ENCODE data around the gene PTPRT. TPM values are rescaled to one million over a fixed set of nuclear protein-coding genes. Genes with fewer than 3 reads are reported as not detected.

The PTPRT gene
- polyA plus RNA-seq, 3 donors = not detected

- no peaks in the 10 kb centered on the region for H3K27me3 ChIP-seq (ENCODE audit: control insufficient read depth in 2 of 2, insufficient read depth in 2 of 2, low read length in 2 of 2)
- intact Hi-C loops (cut with micrococcal nuclease) = no loop called here
- peaks cover 0 to 9% (median 6%) of the 10 kb centered on the region in 7 donors for H3K9me3 Mint-ChIP-seq
- DNase-seq = no peak
- H3K9me3 ChIP-seq (replicated peaks in 1 of 2; ENCODE audit: control insufficient read depth in 1 of 2, insufficient read depth in 1 of 2, low read length in 2 of 2) = peaks cover 0 to 3% of the 10 kb centered on the region in 2 donors
- no peaks in the 10 kb centered on the region for H4K20me1 ChIP-seq (ENCODE audit: insufficient read depth, low read length)
- H3K4me2 ChIP-seq (replicated peaks; ENCODE audit: extremely low read depth, low read length, poor library complexity, severe bottlenecking) = no peak overlapping the region
- no peak overlapping the region for H2AFZ ChIP-seq (ENCODE audit: insufficient read depth, low read depth, low read length, poor library complexity, severe bottlenecking)
- no peaks in the 10 kb centered on the region for H3K4me1 Mint-ChIP-seq
- H3K27ac Mint-ChIP-seq = no peak overlapping the region
- H3K4me3 Mint-ChIP-seq = no peak overlapping the region
- no peaks in the 10 kb centered on the region for H3K4me1 ChIP-seq (ENCODE audit: control insufficient read depth in 1 of 2, insufficient read depth in 2 of 2, low read length in 2 of 2)
- no peak overlapping the region for H3K4me3 ChIP-seq (replicated peaks in 1 of 3; ENCODE audit: low read depth in 2 of 3, low read length in 3 of 3)
- H3K27me3 Mint-ChIP-seq (ENCODE audit: low read depth in 3 of 3) = peaks cover 0 to 5% (median 4%) of the 10 kb centered on the region in 3 donors
- no peaks in the 10 kb centered on the region for H3K36me3 ChIP-seq (replicated peaks in 1 of 2; ENCODE audit: control insufficient read depth in 1 of 2, insufficient read depth in 2 of 2, low read length in 2 of 2)
- no peak for TF ChIP-seq CTCF (IDR thresholded peaks at IDR 0.05)
- WGBS (ENCODE audit: insufficient coverage) = 87% methylated on average over 3 of the region's 4 CpGs
- no peaks in the 10 kb centered on the region for H3K36me3 Mint-ChIP-seq
- H3K79me2 ChIP-seq (ENCODE audit: insufficient read depth, low read length) = no peaks in the 10 kb centered on the region
- no peak overlapping the region for H3K9ac ChIP-seq (ENCODE audit: insufficient read depth, low read length, poor library complexity, severe bottlenecking)
- H3K27ac ChIP-seq (ENCODE audit: low read depth in 1 of 2, low read length in 2 of 2) = no peak overlapping the region
These were observed 930.3 kb downstream of the PTPRT start for GRCh38 chr20:42259389-42259788.

- 100% methylated on average over 1 of the region's 6 CpGs for WGBS (ENCODE audit: insufficient coverage)
- no peak overlapping the region for H3K27ac ChIP-seq (ENCODE audit: low read depth in 1 of 2, low read length in 2 of 2)
These were observed 931.0 kb downstream of the PTPRT start for GRCh38 chr20:42258564-42259302.

More at GRCh38 chr20:42258564-42259302, 931.0 kb downstream of the PTPRT start:
- H3K4me1 Mint-ChIP-seq = no peaks in the 10 kb centered on the region
- H3K9me3 ChIP-seq (replicated peaks in 1 of 2; ENCODE audit: control insufficient read depth in 1 of 2, insufficient read depth in 1 of 2, low read length in 2 of 2) = peaks cover 0 to 3% of the 10 kb centered on the region in 2 donors
- H3K9me3 Mint-ChIP-seq = peaks cover 0 to 12% (median 6%) of the 10 kb centered on the region in 7 donors
- H3K4me3 ChIP-seq (replicated peaks in 1 of 3; ENCODE audit: low read depth in 2 of 3, low read length in 3 of 3) = no peak overlapping the region
- H3K36me3 ChIP-seq (replicated peaks in 1 of 2; ENCODE audit: control insufficient read depth in 1 of 2, insufficient read depth in 2 of 2, low read length in 2 of 2) = no peaks in the 10 kb centered on the region
- no peak overlapping the region for H3K9ac ChIP-seq (ENCODE audit: insufficient read depth, low read length, poor library complexity, severe bottlenecking)
- no peak overlapping the region for H3K4me2 ChIP-seq (replicated peaks; ENCODE audit: extremely low read depth, low read length, poor library complexity, severe bottlenecking)
- H3K4me1 ChIP-seq (ENCODE audit: control insufficient read depth in 1 of 2, insufficient read depth in 2 of 2, low read length in 2 of 2) = no peaks in the 10 kb centered on the region
- H3K27me3 ChIP-seq (ENCODE audit: control insufficient read depth in 2 of 2, insufficient read depth in 2 of 2, low read length in 2 of 2) = no peaks in the 10 kb centered on the region
- H3K79me2 ChIP-seq (ENCODE audit: insufficient read depth, low read length) = no peaks in the 10 kb centered on the region
- TF ChIP-seq CTCF (IDR thresholded peaks at IDR 0.05) = no peak
- no peaks in the 10 kb centered on the region for H3K36me3 Mint-ChIP-seq
- no peak overlapping the region for H3K4me3 Mint-ChIP-seq
- H3K27me3 Mint-ChIP-seq (ENCODE audit: low read depth in 3 of 3) = peaks cover 0 to 5% (median 4%) of the 10 kb centered on the region in 3 donors
- no peak overlapping the region for H3K27ac Mint-ChIP-seq
- no peak overlapping the region for H2AFZ ChIP-seq (ENCODE audit: insufficient read depth, low read depth, low read length, poor library complexity, severe bottlenecking)
- DNase-seq = no peak
- intact Hi-C loops (cut with micrococcal nuclease) = no loop called here
- no peaks in the 10 kb centered on the region for H4K20me1 ChIP-seq (ENCODE audit: insufficient read depth, low read length)

Data from CD14-positive monocyte (primary cell).